HCT116 (cell line): ENCODE results near the gene SLC39A5. TPM values are rescaled to one million over a fixed set of nuclear protein-coding genes. Genes with fewer than 3 reads are reported as not detected.
A peak's percentile ranks its signal among the peaks of the same experiment; 100 is the strongest.

ENCODE experiments used
- ATAC-seq: fragments of 200-7000 bp; cut with Tn5 transposase; 2 replicates; pipeline ENCODE4 v1.9.1; 2020; ENCODE audit warnings: mild to moderate bottlenecking, moderate library complexity
- BruUV-seq: library from RNA; stranded (reverse); fragments of 400-500 nt; replicated peaks from 2 replicates; lab custom pipeline; 2021; lab: Mats Ljungman, UMichigan
- CTCF ChIA-PET: fragments of 300-600 bp; sonication (Branson Sonifier 250); formaldehyde crosslinking; loops from one replicate; lab custom pipeline; 2021; ENCODE audit warnings: antibody characterized with exemption; lab: Charles Lee
- POLR2A ChIA-PET: fragments of 300-600, 350-600 bp; sonication (Branson Sonifier 250); formaldehyde crosslinking; loops from one replicate; lab custom pipeline; 2021; ENCODE audit warnings: antibody characterized with exemption; lab: Charles Lee
- RAD21 ChIA-PET, 2 experiments: fragments of 300-600 bp; sonication (Branson Sonifier 250); formaldehyde crosslinking; loops; one replicate each; lab custom pipeline; 2023; ENCODE audit warnings: low total read pairs in 2 of 2; ENCODE audit not compliant: uncharacterized antibody in 2 of 2, unreplicated experiment in 2 of 2, low non-redundant PET in 1 of 2; lab: Charles Lee
- DNase-seq: peaks from one replicate; pipeline ENCODE4 v3.0.0-alpha.2; 2010; ENCODE audit warnings: low read depth, low spot score
- H2AFZ ChIP-seq: fragments of 200-600 bp; shearing (Covaris generic), sonication (generic); 2 replicates; pipeline ENCODE4 v1.6.1; 2017; ENCODE audit warnings: low read depth, mixed run types, mixed read lengths, antibody characterized with exemption, low read length; ENCODE audit not compliant: poor library complexity, severe bottlenecking
- H3K27ac ChIP-seq: 2 replicates; pipeline ENCODE4 v1.5.1; 2012; ENCODE audit warnings: low read depth, low read length
- H3K27me3 ChIP-seq: fragments of 200-600 bp; sonication (generic); 2 replicates; pipeline ENCODE4 v1.6.1; 2016; ENCODE audit warnings: mixed run types, low read length, mixed read lengths; ENCODE audit not compliant: insufficient read depth
- H3K36me3 ChIP-seq, 2 experiments: fragments of 200-500 bp in 1 of 2; fragments of 200-600 bp in 1 of 2; sonication (Bioruptor generic) in 1 of 2; sonication (generic) in 1 of 2; 2 replicates each; pipeline versions ENCODE4 v1.5.1 to v1.6.1; 2014 to 2016; ENCODE audit warnings: low read length in 2 of 2, inconsistent platforms in 1 of 2, mixed read lengths in 1 of 2, mixed run types in 1 of 2; ENCODE audit not compliant: insufficient read depth in 2 of 2, control insufficient read depth in 1 of 2
- H3K4me1 ChIP-seq, 2 experiments: fragments of 200-600 bp in 1 of 2; sonication (generic) in 1 of 2; 2 replicates each; pipeline versions ENCODE4 v1.5.1 to v1.6.1; 2012 to 2017; ENCODE audit warnings: low read length in 2 of 2, inconsistent platforms in 1 of 2, mild to moderate bottlenecking in 1 of 2, mixed read lengths in 1 of 2, mixed run types in 1 of 2, moderate library complexity in 1 of 2; ENCODE audit not compliant: insufficient read depth in 2 of 2, control insufficient read depth in 1 of 2
- H3K4me2 ChIP-seq: fragments of 200-600 bp; sonication (generic); 2 replicates; pipeline ENCODE4 v1.6.1; 2017; ENCODE audit warnings: mixed run types, low read length, mixed read lengths
- H3K4me3 ChIP-seq, 2 experiments: fragments of 200-600 bp in 1 of 2; sonication (generic) in 1 of 2; replicated peaks in 1 of 2; 2 replicates each; pipeline ENCODE4 v1.5.1; 2011 to 2016; ENCODE audit warnings: low read length in 2 of 2, control low read depth in 1 of 2, low read depth in 1 of 2, mild to moderate bottlenecking in 1 of 2, mixed read lengths in 1 of 2, mixed run types in 1 of 2
- H3K79me2 ChIP-seq: fragments of 200-600 bp; sonication (generic); 2 replicates; pipeline ENCODE4 v1.6.1; 2017; ENCODE audit warnings: mild to moderate bottlenecking, mixed run types, low read length, moderate library complexity, mixed read lengths; ENCODE audit not compliant: insufficient read depth
- H3K9ac ChIP-seq: fragments of 200-600 bp; sonication (generic); 2 replicates; pipeline ENCODE4 v1.6.1; 2016; ENCODE audit warnings: low read length, mixed read lengths
- H3K9me2 ChIP-seq: fragments of 200-600 bp; sonication (generic), shearing (Covaris generic); 2 replicates; pipeline ENCODE4 v1.6.1; 2017; ENCODE audit warnings: mixed run types, mild to moderate bottlenecking, moderate library complexity; ENCODE audit not compliant: insufficient read depth
- H3K9me3 ChIP-seq, 2 experiments: fragments of 200-500 bp in 1 of 2; fragments of 200-600 bp in 1 of 2; sonication (Bioruptor generic) in 1 of 2; sonication (generic) in 1 of 2; 2 replicates each; pipeline ENCODE4 v1.6.1; 2014 to 2017; ENCODE audit warnings: low read length in 2 of 2, mixed read lengths in 2 of 2, inconsistent platforms in 1 of 2, low read depth in 1 of 2, mild to moderate bottlenecking in 1 of 2, mixed run types in 1 of 2, moderate library complexity in 1 of 2; ENCODE audit not compliant: control insufficient read depth in 1 of 2, insufficient read depth in 1 of 2
- H4K20me1 ChIP-seq: fragments of 200-600 bp; sonication (generic), shearing (Covaris generic); 2 replicates; pipeline ENCODE4 v1.6.1; 2017; ENCODE audit warnings: mixed run types, mild to moderate bottlenecking, moderate library complexity; ENCODE audit not compliant: insufficient read depth
- ATF3 ChIP-seq: IDR thresholded peaks from 2 replicates; pipeline ENCODE4 v1.6.1; 2012
- CBX3 ChIP-seq: IDR thresholded peaks from 2 replicates; pipeline ENCODE4 v1.6.1; 2012; ENCODE audit warnings: low read depth
- CEBPB ChIP-seq: IDR thresholded peaks from 2 replicates; pipeline ENCODE4 v1.6.1; 2012; ENCODE audit warnings: low read depth
- EGR1 ChIP-seq: IDR thresholded peaks from 2 replicates; pipeline ENCODE4 v1.6.1; 2012; ENCODE audit warnings: low read depth
- ELF1 ChIP-seq: IDR thresholded peaks from 2 replicates; pipeline ENCODE4 v1.6.1; 2012; ENCODE audit warnings: low read depth, borderline replicate concordance
- EZH2 ChIP-seq: fragments of 200-600 bp; sonication (generic); IDR thresholded peaks from 2 replicates; pipeline ENCODE4 v1.6.1; 2017; ENCODE audit warnings: antibody characterized with exemption, mixed run types
- EZH2phosphoT487 ChIP-seq: fragments of 200-600 bp; IDR thresholded peaks from 2 replicates; pipeline ENCODE4 v1.6.1; 2018; ENCODE audit warnings: antibody characterized with exemption, borderline replicate concordance
- FOSL1 ChIP-seq: IDR thresholded peaks from 2 replicates; pipeline ENCODE4 v1.6.1; 2012; ENCODE audit warnings: low read depth
- JUND ChIP-seq: IDR thresholded peaks from 2 replicates; pipeline ENCODE4 v1.6.1; 2012
- POLR2AphosphoS5 ChIP-seq: IDR thresholded peaks from 2 replicates; pipeline ENCODE4 v1.6.1; 2011; ENCODE audit warnings: mild to moderate bottlenecking, low read depth, low read length, moderate library complexity
- RAD21 ChIP-seq: IDR thresholded peaks from 2 replicates; pipeline ENCODE4 v1.6.1; 2012; ENCODE audit warnings: low read depth, mild to moderate bottlenecking
- SIN3A ChIP-seq: IDR thresholded peaks from 2 replicates; pipeline ENCODE4 v1.6.1; 2012; ENCODE audit warnings: low read depth
- SP1 ChIP-seq: IDR thresholded peaks from 2 replicates; pipeline ENCODE4 v1.6.1; 2012; ENCODE audit warnings: low read depth
- SRF ChIP-seq: IDR thresholded peaks from 2 replicates; pipeline ENCODE4 v1.6.1; 2012; ENCODE audit warnings: low read depth
- TCF7L2 ChIP-seq: IDR thresholded peaks from 2 replicates; pipeline ENCODE4 v1.7.0; 2011; ENCODE audit warnings: borderline replicate concordance, inconsistent platforms; ENCODE audit not compliant: insufficient read depth, insufficient read length; ENCODE audit errors: extremely low read depth
- YY1 ChIP-seq: IDR thresholded peaks from 2 replicates; pipeline ENCODE4 v1.6.1; 2011; ENCODE audit warnings: low read length, low read depth, moderate library complexity, mild to moderate bottlenecking; ENCODE audit not compliant: insufficient replicate concordance; ENCODE audit errors: extremely low read depth
- ZFX ChIP-seq: fragments of 450-650 bp; IDR thresholded peaks from 2 replicates; pipeline ENCODE4 v1.6.1; 2017
- ZNF274 ChIP-seq: fragments of 200-500 bp; sonication (Bioruptor generic); IDR thresholded peaks from 2 replicates; pipeline ENCODE4 v1.6.1; 2014; ENCODE audit warnings: mild to moderate bottlenecking, low read depth, low read length, inconsistent platforms
- intact Hi-C: fragments of 100-400 bp; cut with micrococcal nuclease; formaldehyde crosslinking; loops from 2 replicates; pipeline ENCODE4 v1.10.0; 2022
- total RNA-seq: library from RNA; stranded (reverse); gene quantifications from one replicate; pipeline ENCODE4 v1.2.1, GENCODE V29; 2021; ENCODE audit not compliant: unreplicated experiment
- TF ChIP-seq, protein P1 (sequence below), 3 experiments: fragments of 200-600 bp in 1 of 3; sonication (generic) in 1 of 3; IDR thresholded peaks in 2 of 3; conservative IDR thresholded peaks in 1 of 3; 2 replicates each; pipeline ENCODE4 v1.5.1; 2012 to 2017; ENCODE audit warnings: low read depth in 2 of 3, low read length in 2 of 3, antibody characterized with exemption in 1 of 3, borderline replicate concordance in 1 of 3, control low read depth in 1 of 3, mild to moderate bottlenecking in 1 of 3, mixed read lengths in 1 of 3, mixed run types in 1 of 3, moderate library complexity in 1 of 3; ENCODE audit not compliant: insufficient read depth in 1 of 3
- TF ChIP-seq, protein P2 (sequence below): IDR thresholded peaks from 2 replicates; pipeline ENCODE4 v1.6.1; 2012
- TF ChIP-seq, protein P3 (sequence below): IDR thresholded peaks from 2 replicates; pipeline ENCODE4 v1.6.1; 2011; ENCODE audit warnings: mild to moderate bottlenecking, low read length, moderate library complexity; ENCODE audit not compliant: insufficient replicate concordance; ENCODE audit errors: extremely low read depth

Gene SLC39A5
- total RNA-seq, 1 experiment from 2014 or later = 0.66 TPM

DNA sequence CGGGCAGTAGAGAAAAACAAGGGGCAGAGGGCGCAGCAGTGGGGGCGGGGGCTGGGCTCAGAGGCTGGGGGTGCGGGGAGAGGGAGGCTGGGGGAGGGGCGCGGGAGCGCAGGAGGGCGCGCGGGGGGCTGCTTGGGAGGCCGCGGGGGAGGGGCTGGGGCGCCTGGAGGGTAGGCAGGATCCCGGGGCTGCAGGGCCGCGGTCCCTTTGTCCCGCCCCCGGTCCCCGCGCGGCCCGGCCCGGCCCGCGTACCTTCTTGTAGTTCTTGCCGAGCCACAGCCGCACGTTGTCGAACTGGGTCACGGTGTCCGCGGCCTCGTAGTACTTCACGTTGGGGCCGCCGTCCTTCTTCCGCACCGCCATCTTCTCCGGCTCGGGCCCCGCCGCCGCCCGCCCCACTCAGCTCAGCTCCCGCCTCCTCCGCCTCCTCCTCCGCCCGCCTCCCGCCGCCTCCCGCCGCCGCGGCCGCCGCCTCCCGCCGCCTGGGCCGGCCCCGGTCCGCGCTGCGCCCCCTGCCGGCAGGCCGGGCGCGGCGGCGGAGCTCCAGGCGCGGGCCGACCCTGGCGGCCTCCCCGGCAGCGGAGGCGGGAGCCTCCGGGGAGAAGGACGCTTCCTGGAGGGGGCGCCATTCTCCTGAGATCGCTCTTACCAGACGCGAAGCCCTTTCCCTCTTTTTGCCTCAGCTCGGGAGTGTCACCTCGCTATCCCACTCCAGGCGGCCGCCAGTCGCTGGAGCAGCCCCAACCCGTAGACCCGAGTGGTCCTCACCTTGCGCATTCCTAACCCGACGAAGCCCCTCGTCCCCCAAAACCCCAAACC lies 40.5 kb upstream of the SLC39A5 start, which contains the start of gene SMARCC2:
TSS of gene SMARCC2 (minus strand) at position 385 of the 819 bp plus-strand sequence. CDS start at position 363, 22 bp downstream.
- CTCF ChIA-PET = interaction anchor here (0.6 to 3.3 kb wide), 26 partner anchors 8 to 460 kb away, joined by 3 to 29 read pairs (median 4); partner anchors contain the start of genes ANKRD52, CD63, COQ10A and ESYT1
- Histone ChIP-seq H3K79me2 (peaks cover 37% of the 10 kb centered on the region), H4K20me1 (no peaks in the 10 kb centered on the region)
- TF ChIP-seq ZFX (peak; percentile 52), SIN3A (no peak; the same call in 1 of the 2 replicates), ZNF274 (no peak), RAD21 (peak; percentile 54; the same call in 1 of the 2 replicates), CBX3 (no peak; the same call in 1 of the 2 replicates), SRF (no peak), TCF7L2 (no peak), FOSL1 (no peak), POLR2AphosphoS5 (peak; percentile 69), YY1 (peak; percentile 52), JUND (no peak), EGR1 (peak; percentile 51; the same call in 1 of the 2 replicates), CEBPB (no peak), EZH2 (no peak), EZH2phosphoT487 (no peak), SP1 (no peak; the same call in 1 of the 2 replicates), ELF1 (no peak), ATF3 (no peak)
- TF ChIP-seq, protein P1, sequence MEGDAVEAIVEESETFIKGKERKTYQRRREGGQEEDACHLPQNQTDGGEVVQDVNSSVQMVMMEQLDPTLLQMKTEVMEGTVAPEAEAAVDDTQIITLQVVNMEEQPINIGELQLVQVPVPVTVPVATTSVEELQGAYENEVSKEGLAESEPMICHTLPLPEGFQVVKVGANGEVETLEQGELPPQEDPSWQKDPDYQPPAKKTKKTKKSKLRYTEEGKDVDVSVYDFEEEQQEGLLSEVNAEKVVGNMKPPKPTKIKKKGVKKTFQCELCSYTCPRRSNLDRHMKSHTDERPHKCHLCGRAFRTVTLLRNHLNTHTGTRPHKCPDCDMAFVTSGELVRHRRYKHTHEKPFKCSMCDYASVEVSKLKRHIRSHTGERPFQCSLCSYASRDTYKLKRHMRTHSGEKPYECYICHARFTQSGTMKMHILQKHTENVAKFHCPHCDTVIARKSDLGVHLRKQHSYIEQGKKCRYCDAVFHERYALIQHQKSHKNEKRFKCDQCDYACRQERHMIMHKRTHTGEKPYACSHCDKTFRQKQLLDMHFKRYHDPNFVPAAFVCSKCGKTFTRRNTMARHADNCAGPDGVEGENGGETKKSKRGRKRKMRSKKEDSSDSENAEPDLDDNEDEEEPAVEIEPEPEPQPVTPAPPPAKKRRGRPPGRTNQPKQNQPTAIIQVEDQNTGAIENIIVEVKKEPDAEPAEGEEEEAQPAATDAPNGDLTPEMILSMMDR (IDR thresholded peaks at IDR 0.05 in 2 of 3, conservative IDR thresholded peaks at IDR 0.05 in 1 of 3; ENCODE audit: borderline replicate concordance in 1 of 3, insufficient read depth in 1 of 3, low read depth in 2 of 3, low read length in 2 of 3) = peak; percentile 65 to 70 (median 65)
- TF ChIP-seq, protein P2, sequence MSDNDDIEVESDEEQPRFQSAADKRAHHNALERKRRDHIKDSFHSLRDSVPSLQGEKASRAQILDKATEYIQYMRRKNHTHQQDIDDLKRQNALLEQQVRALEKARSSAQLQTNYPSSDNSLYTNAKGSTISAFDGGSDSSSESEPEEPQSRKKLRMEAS = no peak; the same call in 1 of the 2 replicates
- TF ChIP-seq, protein P3, sequence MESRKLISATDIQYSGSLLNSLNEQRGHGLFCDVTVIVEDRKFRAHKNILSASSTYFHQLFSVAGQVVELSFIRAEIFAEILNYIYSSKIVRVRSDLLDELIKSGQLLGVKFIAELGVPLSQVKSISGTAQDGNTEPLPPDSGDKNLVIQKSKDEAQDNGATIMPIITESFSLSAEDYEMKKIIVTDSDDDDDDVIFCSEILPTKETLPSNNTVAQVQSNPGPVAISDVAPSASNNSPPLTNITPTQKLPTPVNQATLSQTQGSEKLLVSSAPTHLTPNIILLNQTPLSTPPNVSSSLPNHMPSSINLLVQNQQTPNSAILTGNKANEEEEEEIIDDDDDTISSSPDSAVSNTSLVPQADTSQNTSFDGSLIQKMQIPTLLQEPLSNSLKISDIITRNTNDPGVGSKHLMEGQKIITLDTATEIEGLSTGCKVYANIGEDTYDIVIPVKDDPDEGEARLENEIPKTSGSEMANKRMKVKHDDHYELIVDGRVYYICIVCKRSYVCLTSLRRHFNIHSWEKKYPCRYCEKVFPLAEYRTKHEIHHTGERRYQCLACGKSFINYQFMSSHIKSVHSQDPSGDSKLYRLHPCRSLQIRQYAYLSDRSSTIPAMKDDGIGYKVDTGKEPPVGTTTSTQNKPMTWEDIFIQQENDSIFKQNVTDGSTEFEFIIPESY = no peak

More for the DNA sequence above, 40.5 kb upstream of the SLC39A5 start, which contains the start of gene SMARCC2:
- peak within 1 kb of the TSS; percentile 84 for H3K27ac ChIP-seq
- H3K9ac ChIP-seq = peak within 1 kb of the TSS; percentile 87
- H2AFZ ChIP-seq = peak within 1 kb of the TSS; percentile 14
- H3K4me3 ChIP-seq = peak within 1 kb of the TSS; percentile 86 to 88
- POLR2A ChIA-PET = interaction anchor here (0.5 to 2.7 kb wide), 13 partner anchors 12 to 456 kb away, joined by 3 to 17 read pairs (median 3); partner anchors contain the start of genes ATP5F1B, ESYT1, MYL6B and RNF41
- no peaks in the 10 kb centered on the region for H3K9me3 ChIP-seq
- DNase-seq (peak; percentile 75), ATAC-seq (peak; percentile 85)
- no peaks in the 10 kb centered on the region for H3K27me3 ChIP-seq
- peaks cover 10 to 19% of the 10 kb centered on the region in 2 experiments; a peak in 3 of 4 replicates for H3K36me3 ChIP-seq
- H3K4me1 ChIP-seq = peaks cover 17 to 27% of the 10 kb centered on the region in 2 experiments
- no TSS peak for BruUV-seq
- RAD21 ChIA-PET = interaction anchor here (0.8 to 1.2 kb wide), 4 partner anchors 61 to 115 kb away, joined by 4 to 8 read pairs (median 6); partner anchors contain the start of genes ESYT1 (in 1 of the 2) and ZC3H10 (in 1 of the 2)
- H3K4me2 ChIP-seq = peak within 1 kb of the TSS; percentile 90
- intact Hi-C loops = loop anchor here (1.0 kb wide), 2 partner anchors 70 to 142 kb away; no protein-coding TSS in a partner anchor
- H3K9me2 ChIP-seq = no peaks in the 10 kb centered on the region
